HEK293 (cell line): ENCODE data around the gene DNAJB2.

Source experiments
- CTCF ChIA-PET: fragments of 350-600 bp; formaldehyde crosslinking; extraction: SDS; loops from one replicate; lab custom pipeline; 2021; ENCODE audit warnings: antibody characterized with exemption; lab: Yijun Ruan, JAX
- POLR2A ChIA-PET: fragments of 300-600 bp; formaldehyde crosslinking; extraction: SDS; loops from one replicate; lab custom pipeline; 2020; ENCODE audit warnings: antibody characterized with exemption, inconsistent platforms; lab: Yijun Ruan, JAX
- H3K27ac ChIP-seq: fragments of 200-500 bp; sonication (Bioruptor generic); 2 replicates; pipeline ENCODE4 v1.5.1; 2014; ENCODE audit warnings: low read depth, low read length, control low read depth, inconsistent platforms; ENCODE audit errors: extremely low read depth
- H3K36me3 ChIP-seq, 2 experiments: fragments of 200-500 bp in 1 of 2; sonication (Bioruptor generic) in 1 of 2; 1 replicate in 1 of 2; 2 replicates in 1 of 2; pipeline ENCODE4 v1.5.1; 2014 to 2017; ENCODE audit warnings: inconsistent platforms in 2 of 2, low read length in 2 of 2; ENCODE audit not compliant: control insufficient read depth in 2 of 2, insufficient read depth in 1 of 2
- H3K4me1 ChIP-seq: fragments of 200-500 bp; sonication (Bioruptor generic); 2 replicates; pipeline ENCODE4 v1.5.1; 2014; ENCODE audit warnings: mild to moderate bottlenecking, low read length, inconsistent platforms; ENCODE audit not compliant: control insufficient read depth, insufficient read depth
- H3K4me3 ChIP-seq: 2 replicates; pipeline ENCODE4 v1.5.1; 2011; ENCODE audit warnings: low read depth, mild to moderate bottlenecking, control low read depth, low read length, moderate library complexity
- H3K9me3 ChIP-seq: fragments of 200-500 bp; sonication (Bioruptor generic); 2 replicates; pipeline ENCODE4 v1.5.1; 2014; ENCODE audit warnings: low read depth, low read length, inconsistent platforms; ENCODE audit not compliant: control insufficient read depth, insufficient read depth
- HOXA7 ChIP-seq: sonication (generic); formaldehyde crosslinking; IDR thresholded peaks from 2 replicates; pipeline ENCODE4 v1.8.1; 2022; ENCODE audit warnings: missing genetic modification reagents, borderline replicate concordance
- KLF8 ChIP-seq: fragments of 450-650 bp; formaldehyde crosslinking; IDR thresholded peaks from 2 replicates; pipeline ENCODE4 v1.5.1; 2016; ENCODE audit warnings: missing biosample characterization, missing genetic modification characterization
- PRDM1 ChIP-seq: fragments of 450-650 bp; formaldehyde crosslinking; IDR thresholded peaks from 2 replicates; pipeline ENCODE4; 2016; ENCODE audit warnings: missing biosample characterization, missing genetic modification characterization
- SALL2 ChIP-seq: fragments of 450-650 bp; formaldehyde crosslinking; IDR thresholded peaks from 2 replicates; pipeline ENCODE4 v1.5.0; 2017; ENCODE audit warnings: missing biosample characterization, mild to moderate bottlenecking, missing genetic modification characterization, borderline replicate concordance
- SP7 ChIP-seq: fragments of 450-650 bp; formaldehyde crosslinking; IDR thresholded peaks from 2 replicates; pipeline ENCODE4 v1.5.1; 2016; ENCODE audit warnings: missing biosample characterization, missing genetic modification characterization
- YY2 ChIP-seq: fragments of 450-650 bp; formaldehyde crosslinking; IDR thresholded peaks from 2 replicates; pipeline ENCODE4 v1.5.1; 2016; ENCODE audit warnings: missing biosample characterization, missing genetic modification characterization
- ZBTB48 ChIP-seq: fragments of 450-650 bp; formaldehyde crosslinking; IDR thresholded peaks from 2 replicates; pipeline ENCODE4 v1.5.1; 2016; ENCODE audit warnings: missing biosample characterization, missing genetic modification characterization
- ZFP37 ChIP-seq: fragments of 450-650 bp; formaldehyde crosslinking; IDR thresholded peaks from 2 replicates; pipeline ENCODE4 v1.5.1; 2016; ENCODE audit warnings: missing biosample characterization, missing genetic modification characterization
- ZNF10 ChIP-seq: fragments of 450-650 bp; formaldehyde crosslinking; IDR thresholded peaks from 2 replicates; pipeline ENCODE4 v1.5.1; 2017; ENCODE audit warnings: missing biosample characterization, missing genetic modification characterization
- ZNF221 ChIP-seq: fragments of 450-650 bp; formaldehyde crosslinking; IDR thresholded peaks from 2 replicates; pipeline ENCODE4 v1.5.1; 2017; ENCODE audit warnings: missing biosample characterization, missing genetic modification characterization, borderline replicate concordance
- ZNF292 ChIP-seq: fragments of 450-650 bp; formaldehyde crosslinking; IDR thresholded peaks from 2 replicates; pipeline ENCODE4 v1.5.1; 2016; ENCODE audit warnings: low read depth, missing biosample characterization, missing genetic modification characterization, borderline replicate concordance
- ZNF341 ChIP-seq: fragments of 450-650 bp; formaldehyde crosslinking; IDR thresholded peaks from 2 replicates; pipeline ENCODE4; 2016; ENCODE audit warnings: low read depth, missing biosample characterization, missing genetic modification characterization
- ZNF426 ChIP-seq: fragments of 450-650 bp; formaldehyde crosslinking; IDR thresholded peaks from 2 replicates; pipeline ENCODE4 v1.5.1; 2017; ENCODE audit warnings: missing biosample characterization, missing genetic modification characterization, mild to moderate bottlenecking, inconsistent platforms, moderate library complexity
- ZNF544 ChIP-seq: fragments of 450-650 bp; formaldehyde crosslinking; IDR thresholded peaks from 2 replicates; pipeline ENCODE4 v1.5.0; 2017; ENCODE audit warnings: missing biosample characterization, missing genetic modification characterization
- ZNF600 ChIP-seq: fragments of 450-650 bp; formaldehyde crosslinking; IDR thresholded peaks from 2 replicates; pipeline ENCODE4 v1.5.1; 2016; ENCODE audit warnings: missing biosample characterization, missing genetic modification characterization
- ZNF654 ChIP-seq: fragments of 450-650 bp; formaldehyde crosslinking; IDR thresholded peaks from 2 replicates; pipeline ENCODE4 v1.5.1; 2016; ENCODE audit warnings: low read depth, missing biosample characterization, missing genetic modification characterization
- ZNF660 ChIP-seq: fragments of 450-650 bp; IDR thresholded peaks from 2 replicates; pipeline ENCODE4 v1.5.1; 2018; ENCODE audit warnings: missing biosample characterization, mild to moderate bottlenecking, missing genetic modification characterization
- ZNF670 ChIP-seq: fragments of 450-650 bp; formaldehyde crosslinking; IDR thresholded peaks from 2 replicates; pipeline ENCODE4 v1.5.1; 2016; ENCODE audit warnings: missing biosample characterization, missing genetic modification characterization, low read depth
- ZNF768 ChIP-seq: fragments of 450-650 bp; formaldehyde crosslinking; IDR thresholded peaks from 2 replicates; pipeline ENCODE4 v1.5.1; 2018; ENCODE audit warnings: missing biosample characterization, mild to moderate bottlenecking, missing genetic modification characterization
- TF ChIP-seq, protein P1 (sequence below): fragments of 450-650 bp; formaldehyde crosslinking; IDR thresholded peaks from 2 replicates; pipeline ENCODE4 v1.5.1; 2016; ENCODE audit warnings: missing biosample characterization, missing genetic modification characterization
- TF ChIP-seq, protein P2 (sequence below): fragments of 450-650 bp; formaldehyde crosslinking; IDR thresholded peaks from 2 replicates; pipeline ENCODE4 v1.5.1; 2017; ENCODE audit warnings: missing biosample characterization, missing genetic modification characterization
- TF ChIP-seq, protein P3 (sequence below): fragments of 450-650 bp; formaldehyde crosslinking; IDR thresholded peaks from 2 replicates; pipeline ENCODE4 v1.5.1; 2016; ENCODE audit warnings: missing biosample characterization, missing genetic modification characterization

DNAJB2 gene

DNA sequence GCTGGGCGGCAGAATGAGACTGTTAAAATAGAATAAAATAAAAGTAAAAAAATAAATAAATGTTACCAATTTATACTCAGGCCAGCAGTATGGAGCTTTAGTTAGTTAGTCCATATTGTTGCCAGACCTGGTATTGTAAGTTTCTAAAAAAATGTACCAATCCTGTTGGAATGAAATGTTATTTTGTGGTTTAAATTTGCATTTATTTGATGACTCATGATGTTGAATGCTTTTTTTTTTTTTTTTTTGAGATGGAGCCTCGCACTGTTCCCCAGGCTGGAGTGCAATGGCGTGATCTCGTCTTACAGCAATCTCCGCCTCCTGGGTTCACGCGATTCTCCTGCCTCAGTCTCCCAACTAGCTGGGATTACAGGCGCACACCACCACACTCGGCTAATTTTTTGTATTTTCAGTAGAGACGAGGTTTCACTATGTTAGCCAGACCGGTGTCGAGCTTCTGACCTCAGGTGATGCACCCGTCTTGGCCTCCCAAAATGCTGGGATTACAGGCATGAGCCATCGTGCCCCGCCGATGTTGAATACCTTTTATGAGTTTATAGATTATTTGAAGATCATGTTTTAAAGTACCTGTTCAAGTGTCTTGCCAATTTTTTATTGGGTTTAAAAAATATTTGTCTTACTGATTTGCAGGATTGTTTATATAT lies 35.8 kb downstream of the DNAJB2 start:
- H3K4me1 ChIP-seq: no peaks in the 10 kb centered on the region
- H3K4me3 ChIP-seq: no peak overlapping the region
- CTCF ChIA-PET: interaction anchor here (0.7 to 1.0 kb wide), 4 partner anchors 16 to 155 kb away, joined by 3 to 7 read pairs (median 4); no protein-coding TSS in a partner anchor
- TF ChIP-seq, protein P1, sequence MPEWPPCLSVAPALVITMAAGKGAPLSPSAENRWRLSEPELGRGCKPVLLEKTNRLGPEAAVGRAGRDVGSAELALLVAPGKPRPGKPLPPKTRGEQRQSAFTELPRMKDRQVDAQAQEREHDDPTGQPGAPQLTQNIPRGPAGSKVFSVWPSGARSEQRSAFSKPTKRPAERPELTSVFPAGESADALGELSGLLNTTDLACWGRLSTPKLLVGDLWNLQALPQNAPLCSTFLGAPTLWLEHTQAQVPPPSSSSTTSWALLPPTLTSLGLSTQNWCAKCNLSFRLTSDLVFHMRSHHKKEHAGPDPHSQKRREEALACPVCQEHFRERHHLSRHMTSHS (tag by site-specific recombination): no peak
- TF ChIP-seq, protein P2, sequence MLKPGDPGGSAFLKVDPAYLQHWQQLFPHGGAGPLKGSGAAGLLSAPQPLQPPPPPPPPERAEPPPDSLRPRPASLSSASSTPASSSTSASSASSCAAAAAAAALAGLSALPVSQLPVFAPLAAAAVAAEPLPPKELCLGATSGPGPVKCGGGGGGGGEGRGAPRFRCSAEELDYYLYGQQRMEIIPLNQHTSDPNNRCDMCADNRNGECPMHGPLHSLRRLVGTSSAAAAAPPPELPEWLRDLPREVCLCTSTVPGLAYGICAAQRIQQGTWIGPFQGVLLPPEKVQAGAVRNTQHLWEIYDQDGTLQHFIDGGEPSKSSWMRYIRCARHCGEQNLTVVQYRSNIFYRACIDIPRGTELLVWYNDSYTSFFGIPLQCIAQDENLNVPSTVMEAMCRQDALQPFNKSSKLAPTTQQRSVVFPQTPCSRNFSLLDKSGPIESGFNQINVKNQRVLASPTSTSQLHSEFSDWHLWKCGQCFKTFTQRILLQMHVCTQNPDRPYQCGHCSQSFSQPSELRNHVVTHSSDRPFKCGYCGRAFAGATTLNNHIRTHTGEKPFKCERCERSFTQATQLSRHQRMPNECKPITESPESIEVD (tag by site-specific recombination): no peak
- TF ChIP-seq KLF8 (tag by site-specific recombination) (no peak), ZNF426 (tag by site-specific recombination) (no peak), ZNF600 (no peak), ZNF341 (tag by site-specific recombination) (no peak), ZFP37 (tag by site-specific recombination) (no peak), ZNF660 (tag by site-specific recombination) (no peak), ZNF670 (tag by site-specific recombination) (no peak), YY2 (no peak), ZNF292 (tag by site-specific recombination) (no peak), ZNF10 (tag by site-specific recombination) (no peak), SP7 (tag by site-specific recombination) (no peak), ZNF768 (tag by site-specific recombination) (no peak), PRDM1 (tag by site-specific recombination) (no peak), SALL2 (tag by site-specific recombination) (no peak), ZNF654 (tag by site-specific recombination) (no peak), HOXA7 (CRISPR knock-in tag) (no peak)
- POLR2A ChIA-PET: interaction anchor here (0.6 kb wide), 1 partner anchor 36 kb away, joined by 3 read pairs; no protein-coding TSS in a partner anchor
- no peaks in the 10 kb centered on the region for H3K9me3 ChIP-seq
- H3K27ac ChIP-seq: no peak overlapping the region
- H3K36me3 ChIP-seq: no peaks in the 10 kb centered on the region

DNA sequence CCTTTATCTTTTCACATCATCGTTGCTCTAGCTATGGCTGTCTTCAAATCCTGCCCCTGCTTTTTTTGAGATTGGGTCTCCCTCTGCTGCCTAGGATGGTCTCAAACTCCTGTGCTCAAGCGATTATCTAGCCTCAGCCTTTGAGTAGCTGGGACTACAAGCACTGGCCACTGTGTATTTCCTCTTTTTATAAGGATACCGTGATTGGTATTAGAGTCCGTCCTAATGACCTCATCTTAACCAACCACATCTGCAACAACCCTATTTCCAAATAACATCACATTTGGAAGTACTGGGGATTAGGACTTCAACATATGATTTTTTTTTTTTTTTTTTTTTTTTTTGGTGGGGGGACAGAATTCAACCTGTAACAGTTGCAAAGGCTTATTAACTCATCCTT lies 44.3 kb downstream of the DNAJB2 start:
- Histone ChIP-seq H3K4me1 (no peaks in the 10 kb centered on the region), H3K4me3 (no peak overlapping the region), H3K9me3 (no peaks in the 10 kb centered on the region), H3K27ac (no peak overlapping the region), H3K36me3 (no peaks in the 10 kb centered on the region)
- CTCF ChIA-PET: interaction anchor here (0.6 to 1.5 kb wide), 4 partner anchors 24 to 380 kb away, joined by 3 to 7 read pairs (median 4); no protein-coding TSS in a partner anchor
- TF ChIP-seq ZBTB48 (tag by site-specific recombination) (no peak), ZNF544 (tag by site-specific recombination) (no peak), ZNF221 (no peak)
- TF ChIP-seq, protein P3, sequence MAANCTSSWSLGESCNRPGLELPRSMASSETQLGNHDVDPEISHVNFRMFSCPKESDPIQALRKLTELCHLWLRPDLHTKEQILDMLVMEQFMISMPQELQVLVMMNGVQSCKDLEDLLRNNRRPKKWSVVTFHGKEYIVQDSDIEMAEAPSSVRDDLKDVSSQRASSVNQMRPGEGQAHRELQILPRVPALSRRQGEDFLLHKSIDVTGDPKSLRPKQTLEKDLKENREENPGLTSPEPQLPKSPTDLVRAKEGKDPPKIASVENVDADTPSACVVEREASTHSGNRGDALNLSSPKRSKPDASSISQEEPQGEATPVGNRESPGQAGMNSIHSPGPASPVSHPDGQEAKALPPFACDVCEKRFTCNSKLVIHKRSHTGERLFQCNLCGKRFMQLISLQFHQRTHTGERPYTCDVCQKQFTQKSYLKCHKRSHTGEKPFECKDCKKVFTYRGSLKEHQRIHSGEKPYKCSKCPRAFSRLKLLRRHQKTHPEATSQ: no peak
- POLR2A ChIA-PET: no interaction called here
